ENCODE results near the gene SART1. TPM values are rescaled to one million over a fixed set of nuclear protein-coding genes. Genes with fewer than 3 reads are reported as not detected.
A peak's percentile ranks its signal among the peaks of the same experiment; 100 is the strongest.

SART1 gene
- total RNA-seq, 1 experiment from 2014 or later: 240 TPM

GRCh38 chr11:65981972-65982823 lies 20.7 kb downstream of the SART1 start:
- Histone ChIP-seq H3K9me3 (ENCODE audit: low read length) (no peaks in the 10 kb centered on the region), H3K4me1 (ENCODE audit: insufficient read depth, low read length) (no peaks in the 10 kb centered on the region), H3K9me2 (replicated peaks; ENCODE audit: low read length) (no peaks in the 10 kb centered on the region), H3K27ac (ENCODE audit: low read length) (no peak overlapping the region), H3K79me2 (ENCODE audit: low read length) (no peaks in the 10 kb centered on the region), H3K4me2 (ENCODE audit: low read length) (no peak overlapping the region), H3K4me3 (ENCODE audit: low read length) (no peak overlapping the region), H2AFZ (ENCODE audit: low read length) (no peak overlapping the region), H3K9ac (ENCODE audit: low read length) (no peak overlapping the region), H4K20me1 (ENCODE audit: low read length) (no peaks in the 10 kb centered on the region), H3K27me3 (ENCODE audit: low read length) (no peaks in the 10 kb centered on the region), H3F3A (ENCODE audit: low read length, unreplicated experiment) (peaks cover 5% of the 10 kb centered on the region), H3K36me3 (ENCODE audit: low read depth, low read length) (peaks cover 22% of the 10 kb centered on the region)
- CTCF ChIA-PET: interaction anchor here (0.6 kb wide), 1 partner anchor 240 kb away, joined by 3 read pairs; no protein-coding TSS in a partner anchor
- ATAC-seq (peak; percentile 17), DNase-seq (no peak)
- intact Hi-C loops (cut with micrococcal nuclease): loop anchor here (10.0 kb wide), 1 partner anchor 267 kb away; the partner anchor contains the start of gene KAT5
- TF ChIP-seq EZH2phosphoT487 (IDR thresholded peaks at IDR 0.05; ENCODE audit: borderline replicate concordance, low read length) (no peak), EZH2 (IDR thresholded peaks at IDR 0.05; ENCODE audit: low read length, unreplicated experiment) (no peak), CTCF (conservative IDR thresholded peaks at IDR 0.05; ENCODE audit: low read depth, low read length) (no peak)
- no TSS peak for BruUV-seq (replicated peaks)
- POLR2A ChIA-PET (ENCODE audit: unreplicated experiment): no interaction called here

GRCh38 chr11:65982824-65983588 lies 21.5 kb downstream of the SART1 start:
- ChIA-PET POLR2A (ENCODE audit: unreplicated experiment) (no interaction called here), CTCF (interaction anchor here (0.6 kb wide), 1 partner anchor 239 kb away, joined by 3 read pairs; no protein-coding TSS in a partner anchor)
- BruUV-seq (replicated peaks): TSS peak; percentile 11
- intact Hi-C loops (cut with micrococcal nuclease): loop anchor here (10.0 kb wide), 1 partner anchor 268 kb away; the partner anchor contains the start of gene KAT5
- Histone ChIP-seq H3K9ac (ENCODE audit: low read length) (no peak overlapping the region), H4K20me1 (ENCODE audit: low read length) (no peaks in the 10 kb centered on the region), H3K9me3 (ENCODE audit: low read length) (no peaks in the 10 kb centered on the region), H3K36me3 (ENCODE audit: low read depth, low read length) (peaks cover 14% of the 10 kb centered on the region), H3F3A (ENCODE audit: low read length, unreplicated experiment) (peaks cover 5% of the 10 kb centered on the region), H3K4me1 (ENCODE audit: insufficient read depth, low read length) (no peaks in the 10 kb centered on the region), H3K27me3 (ENCODE audit: low read length) (no peaks in the 10 kb centered on the region), H3K9me2 (replicated peaks; ENCODE audit: low read length) (no peaks in the 10 kb centered on the region), H3K4me2 (ENCODE audit: low read length) (no peak overlapping the region), H3K27ac (ENCODE audit: low read length) (no peak overlapping the region), H3K4me3 (ENCODE audit: low read length) (no peak overlapping the region), H3K79me2 (ENCODE audit: low read length) (no peaks in the 10 kb centered on the region), H2AFZ (ENCODE audit: low read length) (no peak overlapping the region)
- TF ChIP-seq EZH2 (IDR thresholded peaks at IDR 0.05; ENCODE audit: low read length, unreplicated experiment) (no peak), EZH2phosphoT487 (IDR thresholded peaks at IDR 0.05; ENCODE audit: borderline replicate concordance, low read length) (no peak), CTCF (conservative IDR thresholded peaks at IDR 0.05; ENCODE audit: low read depth, low read length) (no peak)
- no peak for DNase-seq
- ATAC-seq: no peak
